ENCODE results near the gene IL9. TPM values are rescaled to one million over a fixed set of nuclear protein-coding genes. Genes with fewer than 3 reads are reported as not detected.

IL9 gene
- not detected in 2 replicates for total RNA-seq (2014; rRNA removed; shearing (Covaris generic); ENCODE audit: low replicate concordance)

- in situ Hi-C loops (cut with HindIII; ENCODE audit: low pct_unique_long_range_greater_than_20kb, low sequenced_read_pairs) = no loop called here
- DNase-seq (ENCODE audit: low read depth) = no peak
Measured at GRCh38 chr5:135895474-135896006, at the start of gene IL9. TSS of gene IL9 (minus strand) at chr5:135895841. CDS start at chr5:135895816, 25 bp downstream.

DNA sequence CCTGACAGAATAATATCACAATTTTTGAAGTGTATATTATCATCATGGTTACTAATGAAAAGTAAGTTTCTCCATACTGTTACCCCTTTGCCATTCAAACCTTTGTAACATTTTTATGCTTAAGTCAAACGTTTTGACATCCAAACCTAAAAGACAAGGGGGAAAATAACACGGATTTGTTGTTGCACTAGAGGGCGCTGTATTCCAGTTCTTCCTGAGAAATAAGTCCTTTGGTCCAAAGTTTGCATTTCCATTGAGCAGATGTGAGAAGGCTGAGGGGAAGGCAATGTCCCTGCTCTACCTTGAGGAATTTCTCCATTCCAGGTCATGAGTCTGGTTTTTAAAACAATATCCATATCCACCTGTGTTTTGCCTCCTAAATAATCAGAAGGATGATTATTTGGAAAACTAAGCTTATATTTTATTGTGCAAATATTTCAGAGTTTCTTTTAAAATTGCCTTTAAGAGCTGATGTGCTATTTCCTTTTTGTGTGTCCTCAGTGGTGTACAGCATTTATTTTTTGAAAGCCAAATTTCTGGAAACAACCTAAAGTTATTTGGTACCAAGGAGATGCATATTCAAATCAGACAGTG, 49.4 kb upstream of the IL9 start:
- DNase-seq (ENCODE audit: low read depth) = peak; percentile 47
- in situ Hi-C loops (cut with HindIII; ENCODE audit: low pct_unique_long_range_greater_than_20kb, low sequenced_read_pairs) = no loop called here

GRCh38 chr5:135944564-135944963, 48.9 kb upstream of the IL9 start:
- in situ Hi-C loops (cut with HindIII; ENCODE audit: low pct_unique_long_range_greater_than_20kb, low sequenced_read_pairs) = no loop called here

GRCh38 chr5:135942202-135942771, 46.6 kb upstream of the IL9 start:
- no peak for DNase-seq (ENCODE audit: low read depth)
- in situ Hi-C loops (cut with HindIII; ENCODE audit: low pct_unique_long_range_greater_than_20kb, low sequenced_read_pairs) = no loop called here

More at GRCh38 chr5:135944564-135944963, 48.9 kb upstream of the IL9 start:
- no peak for DNase-seq (ENCODE audit: low read depth)

GRCh38 chr5:135941711-135942110, 46.1 kb upstream of the IL9 start:
- in situ Hi-C loops (cut with HindIII; ENCODE audit: low pct_unique_long_range_greater_than_20kb, low sequenced_read_pairs) = no loop called here

DNA sequence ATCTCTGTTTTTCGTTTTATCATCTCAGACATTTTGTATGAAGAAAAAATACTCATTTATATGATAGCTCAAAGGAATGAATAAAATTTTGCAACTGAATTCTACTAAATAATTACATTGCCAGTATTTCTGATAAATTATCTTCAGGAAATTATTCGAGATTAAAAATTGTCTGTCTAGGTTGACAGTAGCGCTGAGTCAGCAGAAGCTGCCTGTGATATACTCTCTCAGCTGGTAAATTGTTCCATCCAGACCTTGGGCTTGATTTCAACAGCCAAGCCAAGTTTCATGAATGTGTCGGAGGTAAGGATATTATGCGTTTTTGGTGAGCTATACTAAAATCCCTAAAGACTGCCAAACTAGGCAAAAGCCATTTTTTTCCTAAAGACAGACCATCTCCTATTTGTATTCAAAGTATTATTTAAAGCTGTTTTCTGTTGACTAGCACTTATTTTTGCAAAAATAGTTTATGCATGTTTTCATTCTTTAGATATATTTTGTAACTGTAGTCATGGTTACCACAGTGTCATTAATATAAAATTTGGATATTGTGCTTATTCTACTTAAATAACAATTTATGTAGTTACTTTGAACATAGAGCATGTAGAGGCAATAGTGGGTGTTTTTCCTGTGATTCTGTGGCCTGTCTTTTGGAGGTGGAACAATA, 41.7 kb upstream of the IL9 start:
- DNase-seq (ENCODE audit: low read depth) = no peak
- in situ Hi-C loops (cut with HindIII; ENCODE audit: low pct_unique_long_range_greater_than_20kb, low sequenced_read_pairs) = no loop called here

More at GRCh38 chr5:135941711-135942110, 46.1 kb upstream of the IL9 start:
- no peak for DNase-seq (ENCODE audit: low read depth)

DNA sequence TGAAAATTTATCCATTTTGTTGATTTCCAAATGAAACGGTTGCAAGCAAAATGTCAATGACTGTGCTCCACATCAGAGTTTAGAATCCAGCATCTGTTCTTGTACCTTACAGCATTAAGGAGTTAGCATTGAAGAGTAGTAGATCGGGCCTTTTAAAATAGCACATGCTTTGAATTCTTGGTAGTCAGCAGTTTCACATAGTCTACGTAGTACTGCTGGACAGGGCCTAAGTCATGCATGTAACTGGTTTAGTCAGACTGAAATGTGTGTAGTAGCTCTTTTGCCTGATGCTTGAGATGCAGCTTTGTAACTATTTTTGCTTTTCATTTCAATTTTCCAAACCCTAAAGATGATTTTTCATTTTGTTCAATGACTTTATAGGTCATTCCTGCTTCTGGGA, 39.3 kb upstream of the IL9 start:
- no peak for DNase-seq (ENCODE audit: low read depth)
- in situ Hi-C loops (cut with HindIII; ENCODE audit: low pct_unique_long_range_greater_than_20kb, low sequenced_read_pairs) = no loop called here

DNA sequence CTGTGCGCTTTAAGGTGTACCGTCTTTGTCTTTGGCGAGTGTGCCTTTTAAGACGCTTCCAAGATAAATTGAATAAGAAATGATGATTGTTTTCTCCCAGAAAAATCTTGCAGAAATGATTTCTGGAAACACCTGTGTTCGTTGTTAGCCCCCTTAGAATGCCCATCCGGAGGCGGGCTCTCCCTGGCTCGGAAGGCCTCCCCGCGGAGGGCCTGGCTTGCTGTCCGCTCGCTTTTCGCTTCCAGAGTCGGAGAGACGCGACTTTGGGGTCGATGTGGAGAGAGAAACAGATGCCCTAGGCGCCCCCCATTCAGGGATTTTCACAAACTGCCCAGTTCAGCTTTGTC, 35.3 kb upstream of the IL9 start:
- DNase-seq (ENCODE audit: low read depth) = no peak
- in situ Hi-C loops (cut with HindIII; ENCODE audit: low pct_unique_long_range_greater_than_20kb, low sequenced_read_pairs) = no loop called here

DNA sequence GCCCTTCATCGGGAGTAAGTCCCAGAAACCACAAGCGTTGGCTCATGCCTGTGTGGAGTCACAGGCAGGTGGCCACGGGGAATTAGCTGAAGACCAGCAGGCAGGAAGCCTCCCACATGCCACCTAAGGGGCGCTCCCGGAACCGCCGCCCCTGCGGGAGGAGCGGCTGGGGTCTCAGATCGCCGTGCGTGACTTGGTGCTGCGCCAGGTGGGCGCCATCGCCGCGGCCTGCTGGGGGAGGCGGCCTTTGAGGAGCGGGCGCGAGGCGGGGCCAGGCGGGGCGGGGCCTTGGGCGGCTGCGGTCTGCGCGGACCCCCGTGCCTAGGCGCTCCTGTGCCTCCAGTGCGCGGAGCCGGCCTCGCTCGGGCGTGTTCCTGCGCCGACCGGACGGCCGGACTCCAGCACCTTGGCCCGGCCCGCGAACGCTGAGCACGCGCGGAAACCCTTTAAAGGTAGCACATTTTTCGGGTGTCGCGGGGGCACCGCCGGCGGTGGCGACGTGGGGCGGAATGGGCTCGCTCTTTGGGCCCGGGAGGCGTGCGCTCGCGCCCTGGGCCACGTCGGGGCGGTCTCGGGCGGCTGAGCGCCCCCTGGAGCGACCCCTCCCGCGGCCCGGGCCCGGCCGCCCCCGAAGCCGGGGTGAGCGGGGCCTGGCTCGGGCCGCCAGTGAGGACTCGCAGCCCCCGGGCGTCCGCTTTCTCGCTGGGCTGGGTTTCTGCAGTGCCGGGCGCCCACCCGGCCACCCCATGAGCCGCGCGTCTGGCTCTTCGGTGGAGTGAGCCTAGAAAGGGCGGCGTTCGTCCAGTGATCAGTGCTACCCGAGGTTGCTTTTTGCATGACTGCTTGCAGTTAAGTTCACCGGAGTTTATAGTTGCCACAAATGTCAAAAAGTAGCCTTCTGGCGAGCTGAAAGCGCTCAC, 34.6 kb upstream of the IL9 start:
- DNase-seq (ENCODE audit: low read depth) = peak; percentile 8
- in situ Hi-C loops (cut with HindIII; ENCODE audit: low pct_unique_long_range_greater_than_20kb, low sequenced_read_pairs) = no loop called here

DNA sequence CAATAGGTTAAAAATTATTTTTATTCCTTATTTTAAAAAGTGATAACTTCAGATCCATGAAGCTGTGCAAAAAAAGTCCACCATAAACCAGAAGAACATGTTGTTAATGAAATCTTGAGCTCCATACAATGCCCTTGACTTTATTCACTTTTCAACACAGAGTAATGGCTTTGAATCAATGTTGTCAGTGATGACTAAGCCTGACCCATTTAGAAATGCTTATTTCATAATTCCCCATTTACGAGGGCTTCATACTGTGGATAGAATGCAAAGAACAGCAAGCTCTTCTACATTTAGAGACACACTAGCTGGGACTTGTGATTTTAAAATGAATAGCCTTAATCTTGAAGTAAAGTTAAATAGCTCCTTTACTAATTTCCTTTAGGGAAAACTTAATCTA, 25.7 kb upstream of the IL9 start:
- no peak for DNase-seq (ENCODE audit: low read depth)
- in situ Hi-C loops (cut with HindIII; ENCODE audit: low pct_unique_long_range_greater_than_20kb, low sequenced_read_pairs) = no loop called here

DNA sequence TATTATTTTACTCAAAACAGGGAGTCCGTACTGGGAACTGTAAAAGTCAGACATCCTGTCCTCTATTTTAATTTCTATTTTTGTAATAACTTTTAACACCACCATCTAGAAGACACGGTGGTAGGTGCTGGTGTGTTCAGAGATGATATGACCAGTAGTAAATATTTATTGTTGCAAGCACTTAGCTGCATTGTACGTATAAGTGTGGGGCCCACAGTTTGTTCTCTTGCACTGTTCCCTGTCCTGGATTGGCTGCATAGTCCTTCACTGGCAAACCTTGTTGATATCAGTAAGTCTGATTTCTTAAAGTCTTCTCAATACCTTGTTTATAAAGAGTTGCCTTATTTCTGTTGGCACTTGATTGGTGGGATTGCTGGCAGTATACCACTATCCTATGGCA, 24.6 kb upstream of the IL9 start:
- in situ Hi-C loops (cut with HindIII; ENCODE audit: low pct_unique_long_range_greater_than_20kb, low sequenced_read_pairs) = no loop called here
- no peak for DNase-seq (ENCODE audit: low read depth)

- no peak for DNase-seq (ENCODE audit: low read depth)
- in situ Hi-C loops (cut with HindIII; ENCODE audit: low pct_unique_long_range_greater_than_20kb, low sequenced_read_pairs) = no loop called here
Measured at GRCh38 chr5:135916638-135917263, 21.1 kb upstream of the IL9 start.

GRCh38 chr5:135915466-135916001, 19.9 kb upstream of the IL9 start:
- no peak for DNase-seq (ENCODE audit: low read depth)
- in situ Hi-C loops (cut with HindIII; ENCODE audit: low pct_unique_long_range_greater_than_20kb, low sequenced_read_pairs) = no loop called here

DNA sequence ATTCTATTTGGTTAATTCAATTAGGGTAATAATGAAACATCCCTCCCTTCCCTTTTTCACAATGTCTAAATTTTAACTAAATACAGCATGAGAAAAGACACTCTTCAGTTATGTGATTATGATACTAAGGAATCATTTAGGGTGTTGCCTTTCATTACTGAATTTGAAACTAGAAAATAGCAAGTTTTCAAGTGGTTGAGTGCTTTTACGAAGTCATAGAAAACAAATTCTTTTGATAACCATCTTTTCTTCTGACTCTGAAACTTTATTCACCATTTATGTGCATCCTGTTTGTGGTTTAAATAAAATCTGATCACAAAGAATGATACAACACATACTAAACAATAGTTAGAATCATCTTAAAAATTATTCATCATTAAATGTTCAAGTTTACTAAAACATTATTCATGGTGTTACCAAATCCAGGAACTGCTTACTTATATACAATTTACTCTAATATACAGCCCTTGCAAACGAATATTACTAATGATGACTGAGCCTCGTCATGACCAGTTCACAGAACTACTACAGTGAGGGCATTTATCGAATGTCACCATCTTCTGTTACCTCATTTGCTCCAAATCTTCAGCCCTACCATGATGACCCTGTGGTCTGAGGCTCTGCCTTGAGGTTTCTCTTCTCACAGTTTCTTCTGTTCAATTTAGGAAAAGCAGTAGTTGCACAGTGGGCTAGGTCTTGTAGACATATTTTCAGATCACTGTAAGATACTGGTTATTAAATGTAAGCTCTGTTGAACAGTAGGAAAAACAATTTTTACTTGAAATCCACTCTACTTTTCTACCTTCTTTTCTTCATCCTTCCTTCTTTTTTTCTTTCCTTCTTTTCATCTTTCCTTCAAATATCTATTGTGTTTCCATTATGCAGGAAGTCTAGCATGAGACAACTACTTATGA, 18.3 kb upstream of the IL9 start:
- DNase-seq (ENCODE audit: low read depth) = peak; percentile 6
- in situ Hi-C loops (cut with HindIII; ENCODE audit: low pct_unique_long_range_greater_than_20kb, low sequenced_read_pairs) = no loop called here

- no peak for DNase-seq (ENCODE audit: low read depth)
- in situ Hi-C loops (cut with HindIII; ENCODE audit: low pct_unique_long_range_greater_than_20kb, low sequenced_read_pairs) = no loop called here
Measured at GRCh38 chr5:135905144-135905543, 9.5 kb upstream of the IL9 start.

DNA sequence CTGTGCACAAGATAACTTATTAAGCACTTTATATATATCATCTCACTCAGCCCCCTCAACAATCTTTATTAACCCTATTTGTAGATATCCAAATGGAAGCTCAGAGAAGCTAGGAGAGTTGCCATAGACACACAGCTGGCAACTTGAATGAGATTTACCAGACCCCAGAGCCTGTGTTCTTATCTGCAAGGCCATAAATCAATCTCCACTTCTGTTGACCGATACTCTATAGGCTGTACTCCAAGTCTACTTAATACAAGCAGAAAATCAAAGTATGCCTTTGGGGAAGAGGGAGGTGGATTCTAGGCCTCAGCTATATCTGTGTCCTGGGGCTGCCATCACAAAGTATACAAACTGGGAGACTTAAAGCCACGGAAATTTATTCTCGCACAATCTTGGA, 6.0 kb upstream of the IL9 start:
- no peak for DNase-seq (ENCODE audit: low read depth)
- in situ Hi-C loops (cut with HindIII; ENCODE audit: low pct_unique_long_range_greater_than_20kb, low sequenced_read_pairs) = no loop called here

DNA sequence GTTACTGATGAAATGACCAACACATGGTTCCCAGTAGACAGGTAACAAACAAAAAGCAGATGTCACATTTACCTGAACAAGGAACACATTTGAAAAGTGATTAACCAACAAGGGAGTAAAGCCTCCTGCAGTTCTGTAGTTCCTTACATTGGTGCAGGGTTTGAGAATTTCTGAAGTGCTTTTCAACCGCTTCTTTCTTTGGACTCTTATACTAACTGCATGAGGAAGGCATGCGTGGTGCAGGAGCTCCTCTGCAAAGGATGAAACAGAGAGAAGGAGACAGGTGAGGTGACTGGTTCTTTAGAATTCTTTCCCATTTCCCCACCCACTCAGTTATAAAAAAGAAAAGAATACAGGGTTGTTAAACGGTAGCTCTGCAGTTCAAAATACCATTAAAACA, 4.6 kb upstream of the IL9 start:
- in situ Hi-C loops (cut with HindIII; ENCODE audit: low pct_unique_long_range_greater_than_20kb, low sequenced_read_pairs) = no loop called here
- no peak for DNase-seq (ENCODE audit: low read depth)

Data from Caki2 (cell line).